Uterus (tissue), 2 donors: Measurements from ENCODE around the gene ANO6.

ENCODE experiments used
- POLR2A ChIP-seq, 2 donors: fragments of 450-650 bp; IDR thresholded peaks; one replicate each; pipeline ENCODE4 v1.6.1; 2016; ENCODE audit warnings: antibody characterized with exemption in 2 of 2, mild to moderate bottlenecking in 1 of 2, moderate library complexity in 1 of 2
- TF ChIP-seq, protein P1 (sequence below), 4 experiments: fragments of 200-600 bp in 2 of 4; fragments of 450-650 bp in 2 of 4; sonication (generic) in 2 of 4; IDR thresholded peaks; one replicate each; pipeline ENCODE4 v1.5.1; 2016 to 2019; ENCODE audit warnings: antibody characterized with exemption in 4 of 4, mild to moderate bottlenecking in 2 of 4, moderate library complexity in 1 of 4

DNA sequence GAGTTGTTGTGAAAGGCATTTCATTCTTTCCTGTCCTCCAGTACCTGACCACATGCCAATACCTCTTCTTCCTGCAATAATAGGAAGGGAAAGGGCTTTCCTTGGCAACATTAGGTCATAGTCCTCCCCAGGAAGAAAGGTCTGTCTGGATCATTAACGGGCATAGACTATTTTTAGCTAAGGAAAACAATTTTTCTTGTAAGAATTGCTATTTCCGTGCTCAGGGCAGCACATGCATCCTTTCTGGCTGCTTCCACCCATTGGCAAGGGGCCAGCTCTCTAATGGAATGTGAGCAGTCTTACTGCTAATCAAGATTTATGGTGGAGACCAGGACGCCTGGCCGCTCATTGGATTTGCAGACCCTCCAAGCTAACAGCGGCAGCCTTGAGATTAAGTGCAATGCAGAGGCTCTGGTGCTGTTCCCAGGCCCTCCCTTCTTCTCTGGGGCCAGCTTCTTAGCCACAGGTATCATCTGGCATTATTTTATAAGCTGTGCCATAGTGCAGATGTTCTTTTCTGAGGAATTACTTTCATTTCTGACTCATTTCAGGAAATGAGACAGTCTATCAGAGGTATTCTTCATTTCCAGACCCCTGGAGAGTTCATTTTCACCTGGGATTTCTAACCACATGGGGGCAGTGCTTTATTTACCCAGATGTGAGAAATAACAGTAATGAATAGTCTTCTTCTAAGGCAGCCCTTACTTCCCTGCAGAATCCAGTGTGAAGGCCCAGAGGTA is 52.9 kb downstream of the ANO6 start:
- TF ChIP-seq, protein P1, sequence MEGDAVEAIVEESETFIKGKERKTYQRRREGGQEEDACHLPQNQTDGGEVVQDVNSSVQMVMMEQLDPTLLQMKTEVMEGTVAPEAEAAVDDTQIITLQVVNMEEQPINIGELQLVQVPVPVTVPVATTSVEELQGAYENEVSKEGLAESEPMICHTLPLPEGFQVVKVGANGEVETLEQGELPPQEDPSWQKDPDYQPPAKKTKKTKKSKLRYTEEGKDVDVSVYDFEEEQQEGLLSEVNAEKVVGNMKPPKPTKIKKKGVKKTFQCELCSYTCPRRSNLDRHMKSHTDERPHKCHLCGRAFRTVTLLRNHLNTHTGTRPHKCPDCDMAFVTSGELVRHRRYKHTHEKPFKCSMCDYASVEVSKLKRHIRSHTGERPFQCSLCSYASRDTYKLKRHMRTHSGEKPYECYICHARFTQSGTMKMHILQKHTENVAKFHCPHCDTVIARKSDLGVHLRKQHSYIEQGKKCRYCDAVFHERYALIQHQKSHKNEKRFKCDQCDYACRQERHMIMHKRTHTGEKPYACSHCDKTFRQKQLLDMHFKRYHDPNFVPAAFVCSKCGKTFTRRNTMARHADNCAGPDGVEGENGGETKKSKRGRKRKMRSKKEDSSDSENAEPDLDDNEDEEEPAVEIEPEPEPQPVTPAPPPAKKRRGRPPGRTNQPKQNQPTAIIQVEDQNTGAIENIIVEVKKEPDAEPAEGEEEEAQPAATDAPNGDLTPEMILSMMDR (IDR thresholded peaks at IDR 0.05), result peak; percentile 36 to 52 (median 44)
- TF ChIP-seq POLR2A (IDR thresholded peaks at IDR 0.05), result no peak
